ENCODE results near the gene MRPL19.

DNA sequence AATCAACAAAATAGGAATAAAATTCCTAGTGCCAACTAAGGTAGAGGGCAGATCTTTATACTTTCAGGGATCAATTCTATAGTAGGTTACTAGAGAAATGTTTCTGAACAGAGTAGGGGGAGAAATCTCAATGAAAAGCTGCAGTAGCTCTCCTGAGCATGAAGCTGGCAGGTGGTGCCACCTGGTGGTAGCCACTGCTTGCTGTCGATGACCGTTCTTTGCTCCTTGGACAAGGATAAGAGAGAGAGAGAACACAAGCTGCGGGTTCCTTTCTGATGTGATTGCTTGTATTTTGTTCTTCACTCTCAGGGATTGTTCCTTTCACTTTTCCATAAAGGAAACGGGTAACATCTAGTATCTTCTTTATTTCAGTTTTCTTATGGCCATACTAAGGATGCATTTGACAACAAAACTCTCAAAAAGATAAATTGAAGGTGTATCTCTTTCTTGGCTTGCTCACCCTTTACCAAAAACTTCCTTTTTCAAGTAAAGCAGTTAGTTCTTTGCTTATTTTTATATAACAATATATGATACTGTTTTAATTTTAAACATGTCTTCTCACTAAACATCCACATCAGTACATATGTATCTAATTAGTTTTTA, 18.6 kb upstream of the MRPL19 start:
- TF ChIP-seq, protein P1, sequence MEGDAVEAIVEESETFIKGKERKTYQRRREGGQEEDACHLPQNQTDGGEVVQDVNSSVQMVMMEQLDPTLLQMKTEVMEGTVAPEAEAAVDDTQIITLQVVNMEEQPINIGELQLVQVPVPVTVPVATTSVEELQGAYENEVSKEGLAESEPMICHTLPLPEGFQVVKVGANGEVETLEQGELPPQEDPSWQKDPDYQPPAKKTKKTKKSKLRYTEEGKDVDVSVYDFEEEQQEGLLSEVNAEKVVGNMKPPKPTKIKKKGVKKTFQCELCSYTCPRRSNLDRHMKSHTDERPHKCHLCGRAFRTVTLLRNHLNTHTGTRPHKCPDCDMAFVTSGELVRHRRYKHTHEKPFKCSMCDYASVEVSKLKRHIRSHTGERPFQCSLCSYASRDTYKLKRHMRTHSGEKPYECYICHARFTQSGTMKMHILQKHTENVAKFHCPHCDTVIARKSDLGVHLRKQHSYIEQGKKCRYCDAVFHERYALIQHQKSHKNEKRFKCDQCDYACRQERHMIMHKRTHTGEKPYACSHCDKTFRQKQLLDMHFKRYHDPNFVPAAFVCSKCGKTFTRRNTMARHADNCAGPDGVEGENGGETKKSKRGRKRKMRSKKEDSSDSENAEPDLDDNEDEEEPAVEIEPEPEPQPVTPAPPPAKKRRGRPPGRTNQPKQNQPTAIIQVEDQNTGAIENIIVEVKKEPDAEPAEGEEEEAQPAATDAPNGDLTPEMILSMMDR (IDR thresholded peaks at IDR 0.05): peak; percentile 60 to 81 (median 64)
- TF ChIP-seq POLR2A (IDR thresholded peaks at IDR 0.05) (no peak), POLR2AphosphoS5 (IDR thresholded peaks at IDR 0.05; ENCODE audit: insufficient read depth in 1 of 2, low read depth in 1 of 2) (no peak)
